Testis (tissue), 3 donors: ENCODE data around the gene TEX22. TPM values are rescaled to one million over a fixed set of nuclear protein-coding genes. Genes with fewer than 3 reads are reported as not detected.

ENCODE experiments used
- DNase-seq: peaks from one replicate; pipeline ENCODE4 v3.0.0-alpha.2; 2019
- H3K27ac ChIP-seq, 2 donors: fragments of 200-600 bp; sonication (generic); one replicate each; pipeline ENCODE4 v1.5.1; 2019
- H3K27me3 ChIP-seq: fragments of 200-600 bp; sonication (generic); one replicate; pipeline ENCODE4 v1.5.1; 2019
- H3K36me3 ChIP-seq: fragments of 200-600 bp; sonication (generic); one replicate; pipeline ENCODE4 v1.5.1; 2017; ENCODE audit warnings: low read depth; ENCODE audit errors: missing control alignments
- H3K4me1 ChIP-seq: fragments of 200-600 bp; sonication (generic); one replicate; pipeline ENCODE4 v1.5.1; 2019
- H3K4me3 ChIP-seq, 2 donors: fragments of 200-600 bp; sonication (generic); one replicate each; pipeline ENCODE4 v1.5.1; 2017 to 2019
- H3K9me3 ChIP-seq: fragments of 200-600 bp; sonication (generic); one replicate; pipeline ENCODE4 v1.5.1; 2017
- POLR2A ChIP-seq: fragments of 450-650 bp; IDR thresholded peaks from one replicate; pipeline ENCODE4 v1.6.1; 2017; ENCODE audit warnings: antibody characterized with exemption, mild to moderate bottlenecking, moderate library complexity
- WGBS, 2 donors: methylation state at CpG; one replicate each; pipeline ENCODE4 v1.1.5; 2018; 5-methylcytosine and 5-hydroxymethylcytosine counted together
- intact Hi-C: fragments of 100-400 bp; cut with DNase I; formaldehyde crosslinking; loops from one replicate; pipeline ENCODE4 v1.15.1; 2023; ENCODE audit warnings: low total_unique reads
- polyA plus RNA-seq: library from polyadenylated mRNA; stranded (reverse); fragments of 350-450 nt; fragmentation: Illumina TruSeq; extraction: RNeasy Lipid Tissue Mini Kit (QIAGEN cat#74804); gene quantifications from one replicate; pipeline ENCODE4 v1.2.3, GENCODE V29; 2014; ENCODE audit warnings: low read depth, low replicate concordance; ENCODE audit not compliant: insufficient read depth
- total RNA-seq, 2 donors: library from RNA; depleted of rRNA; stranded (reverse); fragments of >200 nt; gene quantifications; one replicate each; pipeline ENCODE4 v1.2.3, GENCODE V29; 2016
- TF ChIP-seq, protein P1 (sequence below), 3 experiments: fragments of 450-650 bp in 2 of 3; fragments of 200-600 bp in 1 of 3; sonication (generic) in 1 of 3; IDR thresholded peaks; one replicate each; pipeline ENCODE4 v1.5.1; 2016 to 2019; ENCODE audit warnings: antibody characterized with exemption in 3 of 3, mild to moderate bottlenecking in 2 of 3, moderate library complexity in 1 of 3

TEX22 gene
- total and polyA plus RNA-seq, 3 donors from 2014 or later, result 5.2 to 21.5 (median 6.6) TPM

GRCh38 chr14:105388976-105389375, 9.4 kb upstream of the TEX22 start:
- no peaks in the 10 kb centered on the region for H3K9me3 ChIP-seq
- no peak for TF ChIP-seq POLR2A
- TF ChIP-seq, protein P1, sequence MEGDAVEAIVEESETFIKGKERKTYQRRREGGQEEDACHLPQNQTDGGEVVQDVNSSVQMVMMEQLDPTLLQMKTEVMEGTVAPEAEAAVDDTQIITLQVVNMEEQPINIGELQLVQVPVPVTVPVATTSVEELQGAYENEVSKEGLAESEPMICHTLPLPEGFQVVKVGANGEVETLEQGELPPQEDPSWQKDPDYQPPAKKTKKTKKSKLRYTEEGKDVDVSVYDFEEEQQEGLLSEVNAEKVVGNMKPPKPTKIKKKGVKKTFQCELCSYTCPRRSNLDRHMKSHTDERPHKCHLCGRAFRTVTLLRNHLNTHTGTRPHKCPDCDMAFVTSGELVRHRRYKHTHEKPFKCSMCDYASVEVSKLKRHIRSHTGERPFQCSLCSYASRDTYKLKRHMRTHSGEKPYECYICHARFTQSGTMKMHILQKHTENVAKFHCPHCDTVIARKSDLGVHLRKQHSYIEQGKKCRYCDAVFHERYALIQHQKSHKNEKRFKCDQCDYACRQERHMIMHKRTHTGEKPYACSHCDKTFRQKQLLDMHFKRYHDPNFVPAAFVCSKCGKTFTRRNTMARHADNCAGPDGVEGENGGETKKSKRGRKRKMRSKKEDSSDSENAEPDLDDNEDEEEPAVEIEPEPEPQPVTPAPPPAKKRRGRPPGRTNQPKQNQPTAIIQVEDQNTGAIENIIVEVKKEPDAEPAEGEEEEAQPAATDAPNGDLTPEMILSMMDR (IDR thresholded peaks at IDR 0.05), result no peak
- intact Hi-C loops, result no loop called here
- no peaks in the 10 kb centered on the region for H3K4me1 ChIP-seq
- DNase-seq, result no peak
- no peaks in the 10 kb centered on the region for H3K36me3 ChIP-seq
- H3K27ac ChIP-seq, result no peak overlapping the region
- H3K4me3 ChIP-seq, result no peak overlapping the region
- WGBS, 2 donors, result 88% methylated on average over 14 of the region's 16 CpGs; no CpG with 5 or more reads in 1 of the 2 donors
- H3K27me3 ChIP-seq, result no peaks in the 10 kb centered on the region

GRCh38 chr14:105389534-105389933, 8.8 kb upstream of the TEX22 start:
- Histone ChIP-seq H3K4me3 (no peak overlapping the region), H3K27me3 (no peaks in the 10 kb centered on the region), H3K36me3 (no peaks in the 10 kb centered on the region), H3K9me3 (no peaks in the 10 kb centered on the region), H3K27ac (peak overlapping the region in 1 of 2 donors; percentile 2), H3K4me1 (no peaks in the 10 kb centered on the region)
- DNase-seq, result no peak
- TF ChIP-seq, protein P1 (IDR thresholded peaks at IDR 0.05), result no peak
- 76 to 83% methylated on average over 1 to 12 of the region's 12 CpGs for WGBS, 2 donors
- intact Hi-C loops, result no loop called here

DNA sequence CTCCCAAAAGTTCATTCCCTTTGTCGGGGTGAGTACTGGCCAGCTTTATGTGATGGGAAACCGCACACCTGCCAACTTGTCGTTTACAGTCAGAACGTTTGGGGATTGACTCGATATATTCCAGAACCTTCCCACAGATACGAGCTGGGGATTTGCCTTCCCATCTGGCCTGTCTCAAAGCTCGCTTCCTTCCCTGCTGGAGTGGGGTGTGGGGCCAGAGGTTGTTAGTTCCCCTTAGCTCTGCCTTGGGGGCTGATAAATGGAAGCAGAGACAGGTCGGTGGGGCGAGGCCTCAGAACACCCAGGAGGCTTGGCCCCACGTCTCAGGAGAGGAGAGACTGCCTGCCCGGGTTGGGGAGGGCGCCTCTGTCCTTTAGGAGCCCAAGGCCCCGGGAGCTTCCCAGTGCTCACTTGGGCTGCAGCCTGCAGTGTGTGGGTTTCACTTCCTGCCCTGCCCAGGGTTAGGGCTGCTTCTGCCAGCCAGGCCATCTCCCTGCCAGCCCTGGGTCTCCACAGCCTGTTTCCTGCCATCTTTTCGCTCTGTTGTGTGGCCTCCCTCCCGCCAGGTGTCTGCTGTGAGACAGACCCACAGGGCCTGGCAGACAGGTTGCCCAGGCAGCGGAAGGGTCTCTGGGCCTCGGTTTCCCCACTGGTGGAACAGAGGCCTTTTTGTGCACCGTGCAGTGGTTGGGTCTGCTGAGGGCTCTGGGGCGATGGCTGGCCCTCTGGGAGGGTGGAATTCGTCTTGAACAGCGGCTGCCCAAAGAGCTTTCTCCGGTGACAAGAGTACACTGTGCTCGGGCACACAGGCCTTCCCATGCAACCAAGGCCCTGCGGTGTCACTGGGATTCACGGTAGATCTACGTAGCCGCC, 8.1 kb upstream of the TEX22 start:
- Histone ChIP-seq H3K4me1 (no peaks in the 10 kb centered on the region), H3K27ac (peak overlapping the region in 1 of 2 donors; percentile 2), H3K36me3 (no peaks in the 10 kb centered on the region), H3K9me3 (no peaks in the 10 kb centered on the region), H3K27me3 (no peaks in the 10 kb centered on the region), H3K4me3 (no peak overlapping the region)
- no peak for TF ChIP-seq POLR2A
- TF ChIP-seq, protein P1 (IDR thresholded peaks at IDR 0.05), result no peak
- intact Hi-C loops, result no loop called here
- 64 to 88% methylated on average over 8 to 27 of the region's 27 CpGs for WGBS, 2 donors
- no peak for DNase-seq

GRCh38 chr14:105390849-105391500, 7.4 kb upstream of the TEX22 start:
- H3K27ac ChIP-seq, result no peak overlapping the region
- no peaks in the 10 kb centered on the region for H3K9me3 ChIP-seq
- no peaks in the 10 kb centered on the region for H3K36me3 ChIP-seq
- intact Hi-C loops, result no loop called here
- no peaks in the 10 kb centered on the region for H3K4me1 ChIP-seq
- H3K27me3 ChIP-seq, result no peaks in the 10 kb centered on the region
- no peak for DNase-seq
- H3K4me3 ChIP-seq, result no peak overlapping the region
- 92 to 95% methylated on average over 8 to 24 of the region's 24 CpGs for WGBS, 2 donors
- TF ChIP-seq, protein P1 (IDR thresholded peaks at IDR 0.05), result no peak
- TF ChIP-seq POLR2A, result no peak
